DND-41 (cell line): ENCODE measurements around the gene FLII.

Source experiments
- EZH2 ChIP-seq: IDR thresholded peaks from 3 replicates; pipeline ENCODE4 v1.6.1; 2012; ENCODE audit warnings: borderline replicate concordance, low read depth, mild to moderate bottlenecking, moderate library complexity, low read length, inconsistent platforms; ENCODE audit not compliant: severe bottlenecking
- TF ChIP-seq, protein P1 (sequence below): IDR thresholded peaks from 2 replicates; pipeline ENCODE4 v1.5.1; 2012; ENCODE audit warnings: borderline replicate concordance, low read length, moderate library complexity, mild to moderate bottlenecking; ENCODE audit not compliant: poor library complexity, severe bottlenecking; ENCODE audit errors: extremely low read depth

DNA sequence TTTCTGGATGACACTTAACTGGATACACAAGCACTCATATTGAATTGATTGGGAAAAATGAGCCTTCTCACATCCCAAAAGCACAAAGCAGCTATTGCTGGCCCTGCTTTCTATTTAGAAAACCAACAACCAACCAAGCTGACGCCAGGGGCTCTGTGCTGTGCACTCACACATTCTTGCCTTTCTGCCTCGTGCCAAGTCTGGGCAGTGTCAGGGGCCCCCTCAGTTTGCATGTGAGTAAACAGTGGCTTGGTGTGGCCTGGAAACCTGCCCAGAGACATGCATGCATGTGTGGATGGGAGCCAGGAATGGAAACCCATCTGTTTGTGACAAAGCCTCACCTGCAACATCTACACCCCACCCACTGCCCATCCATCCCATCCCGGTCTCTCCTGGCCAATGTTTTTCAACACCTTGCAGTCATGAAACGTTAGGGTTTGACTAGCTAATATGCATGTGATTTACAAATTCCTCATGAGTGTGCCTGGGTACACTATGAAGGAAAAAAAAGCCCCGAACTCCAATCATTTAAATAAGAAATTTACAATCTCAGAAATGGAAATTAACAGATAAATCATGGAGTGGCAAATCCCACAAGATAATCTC is 22.3 kb upstream of the FLII start:
- TF ChIP-seq, protein P1, sequence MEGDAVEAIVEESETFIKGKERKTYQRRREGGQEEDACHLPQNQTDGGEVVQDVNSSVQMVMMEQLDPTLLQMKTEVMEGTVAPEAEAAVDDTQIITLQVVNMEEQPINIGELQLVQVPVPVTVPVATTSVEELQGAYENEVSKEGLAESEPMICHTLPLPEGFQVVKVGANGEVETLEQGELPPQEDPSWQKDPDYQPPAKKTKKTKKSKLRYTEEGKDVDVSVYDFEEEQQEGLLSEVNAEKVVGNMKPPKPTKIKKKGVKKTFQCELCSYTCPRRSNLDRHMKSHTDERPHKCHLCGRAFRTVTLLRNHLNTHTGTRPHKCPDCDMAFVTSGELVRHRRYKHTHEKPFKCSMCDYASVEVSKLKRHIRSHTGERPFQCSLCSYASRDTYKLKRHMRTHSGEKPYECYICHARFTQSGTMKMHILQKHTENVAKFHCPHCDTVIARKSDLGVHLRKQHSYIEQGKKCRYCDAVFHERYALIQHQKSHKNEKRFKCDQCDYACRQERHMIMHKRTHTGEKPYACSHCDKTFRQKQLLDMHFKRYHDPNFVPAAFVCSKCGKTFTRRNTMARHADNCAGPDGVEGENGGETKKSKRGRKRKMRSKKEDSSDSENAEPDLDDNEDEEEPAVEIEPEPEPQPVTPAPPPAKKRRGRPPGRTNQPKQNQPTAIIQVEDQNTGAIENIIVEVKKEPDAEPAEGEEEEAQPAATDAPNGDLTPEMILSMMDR = no peak
- TF ChIP-seq EZH2 = no peak
